NCI-H748 treated with DMSO at 0.1 percent for 48 hours (cell line): ENCODE data around the gene REN.

Experiments
- DNase-seq: peaks from one replicate; lab custom pipeline; 2025; lab: John Stamatoyannopoulos, UW

REN gene

DNA sequence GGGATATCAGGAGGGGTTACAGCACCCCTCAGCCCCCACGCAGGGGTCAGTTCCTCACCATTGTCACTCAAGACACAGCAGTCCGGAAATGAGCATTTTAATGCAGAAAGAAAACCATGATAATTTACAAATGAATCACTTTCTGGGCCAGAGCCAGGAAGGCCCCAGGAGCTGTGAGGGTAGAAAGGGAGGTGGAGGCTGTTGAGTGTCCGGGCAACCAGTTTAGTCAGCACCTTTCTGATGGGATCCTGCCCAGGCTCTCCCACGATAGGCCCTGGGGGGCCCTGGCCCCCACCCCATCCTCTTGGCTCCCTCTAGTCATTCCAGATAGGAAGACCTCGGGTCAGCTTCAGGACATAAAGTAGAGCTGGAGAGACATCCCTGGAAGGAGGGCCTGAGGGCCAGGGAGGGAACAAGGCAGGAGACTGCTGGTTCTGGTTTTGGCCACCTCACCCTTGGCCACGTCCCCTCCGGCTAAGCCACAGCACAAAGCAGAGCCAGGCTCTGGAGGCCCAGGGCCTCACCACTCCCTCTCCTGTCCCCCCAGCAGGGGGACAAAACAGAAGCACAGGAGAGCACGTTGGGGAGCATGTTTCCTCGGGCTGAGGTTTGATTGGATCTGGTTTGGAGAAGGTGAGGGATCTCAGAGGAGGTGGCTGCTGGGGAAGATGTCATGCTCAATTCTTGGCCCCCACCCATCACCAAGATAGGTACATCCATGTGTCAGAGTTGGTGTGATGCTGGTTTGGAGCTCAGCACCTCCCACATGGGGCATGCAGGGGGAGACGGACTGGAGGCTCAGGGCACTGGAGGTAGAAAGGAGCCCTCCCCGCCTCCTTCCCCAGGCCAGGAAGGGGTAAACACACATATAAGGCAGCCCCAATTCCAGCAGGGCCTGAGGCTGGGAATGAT is 34.9 kb downstream of the REN start:
- no peak for DNase-seq

DNA sequence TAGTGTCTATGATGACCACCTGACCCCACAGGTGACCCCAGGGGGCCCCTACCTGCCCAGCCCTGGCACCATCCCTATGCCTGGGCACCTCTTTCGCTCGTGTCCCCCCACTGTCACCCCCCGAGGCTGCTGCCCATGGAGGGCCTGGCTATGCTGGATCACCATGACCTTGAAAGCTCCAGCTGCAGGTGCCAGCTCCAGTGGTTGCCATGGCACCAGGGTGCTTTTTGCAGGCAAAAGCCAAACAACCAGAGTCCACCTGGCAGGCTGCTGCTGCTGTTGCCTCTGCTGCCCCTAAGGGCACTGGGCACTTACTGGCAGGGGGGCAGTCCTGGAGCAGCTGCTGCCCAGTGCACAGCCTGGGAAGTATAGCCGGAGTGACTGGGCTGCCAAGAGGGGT is 36.0 kb downstream of the REN start:
- no peak for DNase-seq

DNA sequence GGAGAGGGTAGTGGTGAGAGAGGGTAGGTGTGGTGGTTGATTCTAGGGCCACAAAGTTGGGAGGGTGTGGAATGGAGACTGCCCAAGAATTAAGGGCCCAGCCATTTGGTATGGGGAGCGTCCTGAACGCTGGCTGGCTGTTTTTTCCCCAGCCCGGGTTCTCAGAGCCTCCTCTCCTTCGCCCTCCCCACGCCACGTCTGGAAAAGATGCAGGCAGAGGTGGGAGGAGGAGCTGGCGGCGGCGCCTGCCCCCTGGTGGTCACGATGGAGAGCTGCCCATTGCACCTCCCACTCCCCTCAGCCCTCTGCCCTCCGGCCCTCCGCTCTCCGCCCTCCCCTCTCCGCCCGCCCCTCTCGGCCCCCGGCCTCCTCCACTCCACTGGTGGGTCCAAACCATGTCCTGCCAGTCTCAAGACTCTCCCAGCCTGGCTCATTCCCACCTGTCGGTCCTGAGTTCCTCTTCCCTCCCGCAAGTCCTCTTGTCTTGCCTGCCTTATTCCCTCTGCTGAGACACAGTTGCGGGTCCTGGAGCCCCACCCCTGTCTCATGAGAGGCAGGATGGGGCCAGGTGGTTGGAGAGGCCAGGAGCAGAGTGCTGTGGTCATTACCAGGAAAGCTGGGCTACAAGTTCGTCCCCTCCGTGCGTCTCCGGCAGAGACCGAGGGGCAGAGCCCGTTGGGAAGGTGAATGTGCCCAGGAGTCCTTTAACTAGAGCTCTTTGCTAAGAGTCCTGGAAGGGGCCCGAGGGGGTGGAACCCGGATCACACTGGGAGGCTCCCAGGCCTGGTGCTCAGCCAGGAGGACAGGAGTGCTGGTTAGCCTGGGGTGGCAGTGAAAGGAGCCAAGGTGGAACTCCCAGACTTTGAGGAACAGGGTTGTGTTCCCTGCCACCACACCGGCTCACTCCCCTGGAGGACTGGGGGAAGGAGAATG is 36.9 kb downstream of the REN start:
- peak; percentile 18 for DNase-seq

DNA sequence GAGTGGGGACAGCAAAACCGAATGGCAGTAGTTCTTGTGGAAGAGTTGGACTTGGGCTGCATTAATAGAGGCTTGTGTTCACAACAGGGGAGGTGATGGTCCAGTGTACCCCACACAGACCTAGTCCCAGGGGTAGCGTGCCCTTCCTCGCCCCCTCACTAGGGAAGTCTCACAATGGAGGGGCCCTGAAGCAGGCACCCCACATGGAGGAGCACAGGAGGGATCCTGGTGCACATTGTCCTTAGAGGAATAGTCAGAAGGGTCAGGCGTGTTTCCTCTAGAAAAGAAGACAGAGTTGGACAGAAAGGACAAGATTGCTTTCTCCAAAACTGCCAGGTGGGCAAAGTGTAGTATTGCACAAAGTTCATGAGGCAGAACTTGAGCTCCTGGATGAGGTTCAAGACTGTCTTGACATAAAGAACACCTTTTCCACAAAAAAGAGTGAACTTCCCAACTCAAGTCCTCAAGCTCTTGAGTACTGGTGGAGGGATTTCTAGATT is 37.6 kb downstream of the REN start:
- no peak for DNase-seq

DNA sequence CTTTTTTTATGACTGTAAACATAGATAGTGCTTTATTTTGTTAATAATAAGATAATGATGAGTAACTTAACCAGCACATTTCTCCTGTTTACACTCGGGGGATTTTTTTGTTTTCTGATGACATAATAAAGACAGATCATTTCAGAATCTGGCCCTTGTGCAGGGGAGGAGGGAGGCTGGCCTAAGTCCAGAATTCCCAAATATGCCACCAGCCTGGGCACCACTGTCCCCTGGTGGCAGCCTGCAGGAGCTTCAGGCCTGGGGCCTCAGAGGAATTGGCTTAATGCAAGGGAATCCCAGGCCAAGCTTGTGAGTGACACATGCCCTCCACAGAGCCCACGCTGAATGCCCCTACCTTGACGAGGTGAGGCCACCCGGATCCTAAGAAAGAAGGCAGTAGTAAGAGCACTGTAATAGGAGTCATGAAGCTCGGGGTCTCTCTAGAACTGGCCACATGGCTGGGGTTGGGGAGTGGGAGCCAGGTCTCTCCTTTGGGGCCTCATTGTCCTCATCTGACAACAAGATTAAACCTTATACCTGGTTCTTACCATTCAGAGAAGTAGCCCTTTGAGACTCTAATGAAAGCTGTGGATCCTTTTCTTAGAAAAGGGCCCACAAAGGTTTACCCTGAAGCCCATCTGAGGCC is 38.4 kb downstream of the REN start:
- DNase-seq: peak; percentile 18

DNA sequence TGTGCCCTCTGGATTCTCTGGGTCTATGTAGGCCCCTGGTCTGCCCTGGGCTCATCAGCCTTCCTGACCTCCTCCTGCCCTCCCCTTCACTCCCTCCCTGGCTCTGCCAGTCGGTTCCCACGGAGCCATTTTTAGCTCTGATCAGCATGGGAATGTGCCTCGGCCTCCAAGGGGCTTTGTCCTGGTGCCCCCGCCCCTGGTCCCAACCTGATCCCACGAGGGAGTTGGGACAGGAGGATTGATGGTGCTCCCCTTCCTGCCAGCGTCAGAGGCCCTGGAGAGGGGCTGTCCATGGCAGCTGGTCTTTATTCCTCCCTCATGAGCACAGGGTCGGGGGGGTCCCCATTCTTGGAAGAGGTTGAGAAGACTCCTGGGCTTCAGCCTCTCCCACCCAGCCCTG is 39.2 kb downstream of the REN start:
- no peak for DNase-seq

DNA sequence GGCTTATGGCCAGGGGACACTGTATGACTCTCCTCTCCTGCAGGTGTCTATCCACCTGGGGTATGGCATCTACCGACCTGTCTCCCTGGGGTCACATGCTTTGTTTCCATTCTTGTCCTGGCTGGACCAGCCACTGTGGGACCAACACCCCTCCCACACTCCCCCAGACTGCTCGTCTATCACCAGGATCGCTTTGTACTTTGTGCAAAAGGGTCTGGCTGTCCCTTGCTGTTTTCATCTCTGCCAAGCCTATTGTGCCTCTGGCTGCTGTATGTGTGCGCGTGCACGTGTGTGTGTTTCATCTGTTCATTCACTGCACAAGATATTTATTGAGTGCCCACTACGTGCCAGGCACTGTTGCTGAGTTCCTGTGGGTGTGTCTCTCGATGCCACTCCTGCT is 39.8 kb downstream of the REN start:
- DNase-seq: no peak

DNA sequence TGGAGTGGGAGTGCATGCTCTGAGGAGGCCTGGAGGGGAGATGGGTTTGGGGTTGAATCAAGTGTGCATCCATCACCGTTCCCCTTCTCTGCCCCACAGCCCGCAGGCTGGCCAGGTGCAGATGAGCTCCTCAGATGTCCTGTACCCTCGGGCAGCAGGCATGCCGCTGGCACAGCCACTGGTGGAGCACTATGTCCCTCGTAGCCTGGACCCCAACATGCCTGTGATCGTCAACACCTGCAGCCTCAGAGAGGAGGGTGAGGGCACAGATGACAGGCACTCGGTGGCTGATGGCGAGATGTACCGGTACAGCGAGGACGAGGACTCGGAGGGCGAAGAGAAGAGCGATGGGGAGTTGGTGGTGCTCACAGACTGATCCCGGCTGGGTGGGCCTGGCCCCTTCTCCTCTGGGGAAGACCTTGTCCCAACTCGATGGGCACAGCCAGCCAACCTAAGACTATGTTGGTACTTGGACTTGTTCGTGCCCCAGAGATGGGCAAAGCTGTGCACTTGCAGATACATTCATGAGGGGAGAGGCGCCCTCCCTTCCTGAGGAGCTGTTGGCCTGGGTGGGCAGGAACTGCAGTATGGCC is 40.3 kb downstream of the REN start:
- no peak for DNase-seq

DNA sequence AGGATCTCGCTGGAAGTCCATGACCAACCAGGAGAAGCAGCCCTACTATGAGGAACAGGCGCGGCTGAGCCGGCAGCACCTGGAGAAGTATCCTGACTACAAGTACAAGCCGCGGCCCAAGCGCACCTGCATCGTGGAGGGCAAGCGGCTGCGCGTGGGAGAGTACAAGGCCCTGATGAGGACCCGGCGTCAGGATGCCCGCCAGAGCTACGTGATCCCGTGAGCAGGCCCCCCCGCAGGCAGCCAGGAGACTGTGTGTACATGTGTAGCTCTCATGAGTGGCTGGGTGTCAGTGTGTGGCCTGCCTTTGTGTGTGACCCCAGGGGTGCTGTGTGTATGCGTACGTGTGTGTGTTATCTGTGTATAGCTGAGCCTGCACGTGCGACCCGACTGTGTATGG is 41.5 kb downstream of the REN start:
- no peak for DNase-seq

DNA sequence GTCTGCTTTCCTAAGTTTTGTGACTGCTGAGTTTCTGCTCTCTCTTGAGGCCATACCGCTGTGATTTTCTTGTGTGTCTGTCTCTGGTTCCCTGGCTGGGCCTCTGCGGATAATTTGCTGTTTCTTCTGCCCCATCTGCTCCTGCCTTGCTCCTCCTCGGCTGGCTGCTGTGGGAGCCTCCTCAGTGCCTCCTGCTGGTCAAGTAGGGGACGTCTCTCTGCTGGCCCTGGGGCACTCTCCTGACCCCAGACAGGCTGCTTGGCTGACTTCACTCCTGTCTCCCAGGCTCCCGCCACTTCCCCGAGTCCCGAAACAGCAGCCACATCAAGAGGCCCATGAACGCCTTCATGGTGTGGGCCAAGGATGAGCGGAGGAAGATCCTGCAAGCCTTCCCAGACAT is 42.8 kb downstream of the REN start:
- no peak for DNase-seq

DNA sequence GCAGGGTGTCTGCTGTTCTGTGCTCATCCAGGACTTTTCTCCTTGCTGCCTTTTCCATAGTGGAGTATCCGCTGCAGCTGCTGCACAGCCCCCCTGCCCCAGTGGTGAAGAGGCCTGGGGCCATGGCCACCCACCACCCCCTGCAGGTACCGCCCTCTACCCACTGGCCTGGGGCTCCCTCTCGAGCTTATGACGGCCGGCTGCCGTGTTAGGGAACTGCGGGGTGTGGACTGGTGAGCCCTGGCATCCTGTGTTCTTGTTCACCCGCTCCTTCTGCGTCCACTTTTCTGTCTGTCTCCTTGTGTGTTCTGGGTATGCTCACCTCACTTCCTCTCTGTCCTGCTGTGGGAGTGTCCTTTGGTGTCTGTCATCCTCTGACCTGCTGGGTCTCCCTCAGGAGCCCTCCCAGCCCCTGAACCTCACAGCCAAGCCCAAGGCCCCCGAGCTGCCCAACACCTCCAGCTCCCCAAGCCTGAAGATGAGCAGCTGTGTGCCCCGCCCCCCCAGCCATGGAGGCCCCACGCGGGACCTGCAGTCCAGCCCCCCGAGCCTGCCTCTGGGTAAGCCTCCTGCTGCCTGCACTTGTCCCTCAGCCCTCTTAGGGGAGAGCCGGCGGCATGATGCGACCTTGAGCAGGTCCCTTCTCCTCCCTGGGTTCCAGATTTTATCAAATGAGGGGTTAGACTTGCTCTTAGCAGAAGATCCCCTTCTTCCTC is 44.1 kb downstream of the REN start:
- no peak for DNase-seq

DNA sequence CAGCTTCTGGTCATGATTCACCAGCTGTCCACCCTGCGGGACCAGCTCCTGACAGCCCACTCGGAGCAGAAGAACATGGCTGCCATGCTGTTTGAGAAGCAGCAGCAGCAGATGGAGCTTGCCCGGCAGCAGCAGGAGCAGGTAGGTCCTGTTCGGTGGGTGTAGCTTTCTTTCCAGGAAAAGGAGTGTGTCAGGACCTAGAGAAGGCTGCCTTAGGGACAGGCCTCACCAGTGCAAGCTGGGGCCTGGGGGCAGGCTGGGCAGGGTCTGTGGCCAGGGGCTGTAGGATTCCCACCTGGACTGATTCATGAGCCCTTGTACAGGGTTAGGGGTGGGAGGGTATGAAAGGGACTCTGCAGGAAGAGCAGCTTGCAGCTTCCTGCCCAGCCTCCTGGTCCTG is 49.6 kb downstream of the REN start:
- no peak for DNase-seq

DNA sequence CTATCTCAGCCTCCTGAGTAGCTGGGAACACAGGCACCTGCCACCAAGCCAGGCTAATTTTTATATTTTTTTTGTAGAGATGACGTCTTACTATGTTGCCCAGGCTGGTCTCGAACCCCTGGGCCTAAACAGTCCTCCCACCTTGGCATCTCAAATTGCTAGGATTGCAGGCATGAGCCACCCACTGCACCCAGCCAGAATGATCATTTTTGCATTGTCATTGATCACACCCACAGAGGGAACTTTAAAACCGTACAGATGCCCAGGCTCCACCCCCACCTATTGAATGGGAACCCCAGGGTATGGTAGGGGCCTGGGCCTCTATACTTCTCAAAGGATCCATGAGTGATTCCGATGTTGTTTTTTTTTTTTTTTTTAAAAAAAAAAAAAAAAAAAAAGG is 51.0 kb downstream of the REN start:
- DNase-seq: no peak

DNA sequence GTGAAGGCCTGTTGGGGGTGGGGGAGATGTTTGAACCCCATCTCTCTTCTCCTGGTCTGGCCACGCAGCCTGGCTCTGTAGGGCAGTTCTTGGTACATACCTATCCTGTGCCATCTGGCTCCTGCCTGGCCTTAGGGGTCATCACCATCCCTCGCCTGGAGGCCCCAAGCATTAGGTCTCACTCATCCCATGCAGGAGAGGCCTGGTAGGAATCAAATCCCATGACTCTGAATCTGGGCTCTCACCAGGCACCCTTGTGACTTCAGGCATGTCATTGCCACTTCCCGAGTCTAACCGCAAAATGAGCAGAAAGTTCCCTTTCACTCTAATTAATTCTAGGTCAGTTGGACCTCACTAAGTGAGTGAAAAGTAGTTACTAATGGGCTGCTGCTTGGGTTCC is 51.5 kb downstream of the REN start:
- no peak for DNase-seq

DNA sequence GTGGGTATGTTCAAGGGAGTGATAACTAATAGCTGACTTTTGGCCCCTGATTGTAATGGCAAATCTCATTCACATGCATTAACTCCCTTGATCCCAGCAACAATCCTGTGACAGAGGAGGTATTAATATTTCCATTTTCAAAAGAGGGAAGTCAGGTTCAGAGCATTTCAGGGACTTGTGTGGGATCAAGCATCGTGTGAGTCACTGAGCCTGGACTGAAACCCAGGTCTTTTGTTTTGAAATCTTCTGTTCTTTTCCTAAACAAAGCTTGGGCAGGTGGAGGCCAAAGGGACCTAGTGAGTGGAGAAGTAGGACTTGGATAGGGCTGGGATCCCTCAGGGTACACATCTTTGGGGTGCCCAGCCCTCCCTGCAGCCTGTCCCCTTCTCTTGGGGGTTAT is 52.2 kb downstream of the REN start:
- no peak for DNase-seq

DNA sequence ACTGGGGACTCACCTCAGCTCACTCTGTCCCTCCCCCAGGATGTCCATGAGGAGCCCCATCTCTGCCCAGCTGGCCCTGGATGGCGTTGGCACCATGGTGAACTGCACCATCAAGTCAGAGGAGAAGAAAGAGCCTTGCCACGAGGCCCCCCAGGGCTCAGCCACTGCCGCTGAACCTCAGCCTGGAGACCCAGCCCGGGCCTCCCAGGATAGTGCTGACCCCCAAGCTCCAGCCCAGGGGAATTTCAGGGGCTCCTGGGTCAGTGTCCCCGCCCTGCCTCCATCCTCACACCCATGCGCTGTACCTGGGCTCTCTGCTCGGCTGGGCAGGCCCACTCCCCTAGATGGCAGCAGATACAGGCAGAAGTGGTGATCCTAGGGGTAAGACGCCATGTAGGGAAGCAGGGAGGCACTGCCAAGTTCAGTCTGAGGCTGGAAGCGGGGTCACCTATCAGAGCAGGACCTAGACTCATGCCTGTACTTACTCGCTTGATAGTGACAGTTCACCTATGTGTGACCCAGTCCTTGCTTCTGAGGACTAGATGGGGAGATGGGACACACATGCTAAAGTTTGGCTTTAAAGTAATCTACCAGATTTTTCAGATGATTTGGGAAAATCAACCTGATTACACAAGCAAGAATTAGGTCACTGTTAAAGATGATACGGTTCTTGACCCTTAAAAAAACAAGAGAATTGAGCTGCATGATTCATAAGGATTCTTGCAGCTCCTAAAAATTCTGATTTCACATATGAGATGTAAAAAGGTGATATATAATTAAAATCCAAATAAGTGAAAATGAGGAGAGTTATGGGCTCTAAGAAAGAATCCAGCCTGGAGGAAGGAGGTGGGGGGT is 53.0 kb downstream of the REN start:
- DNase-seq: no peak

DNA sequence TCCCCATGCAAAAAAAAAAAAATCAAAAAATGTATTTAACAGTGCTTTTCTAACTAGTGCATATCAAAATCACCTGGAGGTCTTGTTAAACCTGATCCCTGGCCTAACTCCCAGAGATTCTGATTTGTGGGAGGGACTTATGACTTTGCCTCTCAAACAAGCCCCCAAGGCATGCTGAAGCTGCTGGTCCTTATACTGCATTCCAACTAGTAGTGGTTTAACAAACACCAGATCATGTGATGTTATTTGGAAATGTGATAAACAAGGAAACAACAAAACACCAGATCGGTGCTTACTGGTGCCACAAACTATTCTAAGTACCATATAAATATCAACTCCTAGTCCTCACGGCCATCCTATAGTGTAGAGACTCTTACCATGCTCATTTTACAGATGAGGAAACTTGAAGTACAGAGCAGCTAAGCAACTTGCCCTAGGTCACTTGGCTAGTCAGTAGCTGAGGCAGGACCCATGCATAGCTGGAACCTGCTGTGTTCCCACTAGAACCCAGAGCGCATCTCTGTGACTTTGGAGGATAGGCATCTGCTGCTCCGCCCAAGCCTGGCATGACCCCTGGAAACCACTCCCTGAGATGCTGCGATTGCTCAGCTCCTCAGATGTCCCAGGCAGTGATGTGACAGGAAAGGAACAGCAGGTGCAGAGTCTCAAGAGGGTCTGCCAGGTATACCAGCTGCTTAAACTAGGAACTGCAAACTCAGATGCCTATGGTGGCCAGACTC is 55.1 kb downstream of the REN start:
- DNase-seq: no peak

DNA sequence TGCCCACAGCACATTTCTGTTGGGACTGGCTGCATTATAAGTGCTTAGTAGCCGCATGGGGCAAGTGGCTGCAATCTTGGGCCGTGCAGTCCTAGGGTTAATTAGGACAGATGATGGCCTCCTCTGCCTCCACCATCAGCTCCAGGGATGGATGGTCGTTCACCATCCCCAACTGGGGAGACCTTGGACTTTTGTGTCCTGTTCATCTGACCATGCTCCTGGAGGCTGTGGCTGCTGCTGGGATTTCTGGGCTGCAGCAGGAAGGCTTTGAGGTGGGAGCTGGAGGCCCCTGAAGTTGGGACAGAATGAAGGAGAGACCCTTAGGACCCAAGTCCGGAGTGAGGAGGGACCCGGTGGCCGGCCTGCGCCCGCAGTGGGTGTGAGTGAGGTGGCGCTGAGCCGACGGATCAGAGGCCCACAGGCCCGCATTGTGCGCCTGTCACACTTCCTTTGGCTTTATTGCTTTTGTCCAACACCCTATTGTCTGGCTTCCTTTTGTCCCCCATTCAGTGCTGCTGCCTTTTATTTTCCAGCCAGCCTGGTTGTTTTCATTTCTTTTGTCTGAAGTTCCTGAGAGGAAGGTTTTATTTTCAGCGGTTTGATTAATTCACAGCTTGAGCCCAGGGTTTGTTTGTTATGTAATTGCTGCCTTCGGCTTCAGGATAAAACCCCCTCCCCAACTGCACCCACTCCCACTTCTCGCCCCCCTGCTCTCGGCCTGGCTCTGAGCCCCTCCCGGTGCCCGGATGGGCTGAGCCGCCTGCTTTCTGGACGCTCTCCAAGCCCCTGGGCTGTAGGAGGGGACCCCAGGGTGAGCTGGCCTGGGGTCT is 57.6 kb downstream of the REN start:
- DNase-seq: peak; percentile 93

DNA sequence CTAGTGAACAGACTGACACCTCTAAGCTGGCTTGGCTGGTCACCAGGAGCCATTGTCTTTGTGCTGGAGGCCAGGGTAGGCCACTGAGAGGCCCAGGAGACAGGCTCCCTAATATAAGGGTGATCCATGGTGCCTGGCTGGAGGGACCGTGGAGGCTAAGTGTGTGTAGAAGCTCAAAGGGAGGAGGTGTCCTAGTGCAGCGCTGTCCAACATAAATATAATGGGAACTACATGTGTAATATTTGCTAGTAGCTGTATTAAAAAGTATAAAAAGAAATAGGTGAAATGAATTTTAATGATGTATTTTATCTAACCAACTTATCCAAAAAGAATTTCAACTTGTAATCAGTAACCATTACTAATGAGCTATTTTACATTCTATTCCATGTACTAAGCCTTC is 58.2 kb downstream of the REN start:
- no peak for DNase-seq
